22Rv1 (cell line): Measurements from ENCODE around the gene PDCL3.

Experiments
- ZFX ChIP-seq: fragments of 450-650 bp; IDR thresholded peaks from 2 replicates; pipeline ENCODE4 v1.6.1; 2017; ENCODE audit warnings: antibody characterized with exemption, borderline replicate concordance
- TF ChIP-seq, protein P1 (sequence below): fragments of 450-650 bp; IDR thresholded peaks from 2 replicates; pipeline ENCODE4 v1.5.1; 2017; ENCODE audit warnings: mild to moderate bottlenecking

DNA sequence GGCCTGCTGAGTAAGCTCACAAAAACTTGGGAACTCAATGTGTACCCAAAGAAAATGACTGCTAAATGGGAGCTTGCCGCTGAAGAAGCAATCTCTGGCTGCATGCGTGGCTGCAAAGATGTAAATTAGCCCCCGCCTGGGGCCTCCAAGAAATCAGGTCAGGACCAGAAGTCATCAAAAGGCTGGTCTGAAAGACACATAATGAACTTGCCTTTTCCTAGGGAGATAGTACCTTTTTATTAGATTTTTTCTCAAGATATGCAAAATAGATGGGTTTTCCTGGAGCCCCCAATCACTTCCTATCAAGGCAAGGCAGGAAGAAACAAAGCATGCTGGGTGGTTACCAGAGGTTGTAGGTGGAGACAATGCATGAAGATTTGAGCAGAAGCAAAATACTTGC, 38.9 kb downstream of the PDCL3 start:
- TF ChIP-seq, protein P1, sequence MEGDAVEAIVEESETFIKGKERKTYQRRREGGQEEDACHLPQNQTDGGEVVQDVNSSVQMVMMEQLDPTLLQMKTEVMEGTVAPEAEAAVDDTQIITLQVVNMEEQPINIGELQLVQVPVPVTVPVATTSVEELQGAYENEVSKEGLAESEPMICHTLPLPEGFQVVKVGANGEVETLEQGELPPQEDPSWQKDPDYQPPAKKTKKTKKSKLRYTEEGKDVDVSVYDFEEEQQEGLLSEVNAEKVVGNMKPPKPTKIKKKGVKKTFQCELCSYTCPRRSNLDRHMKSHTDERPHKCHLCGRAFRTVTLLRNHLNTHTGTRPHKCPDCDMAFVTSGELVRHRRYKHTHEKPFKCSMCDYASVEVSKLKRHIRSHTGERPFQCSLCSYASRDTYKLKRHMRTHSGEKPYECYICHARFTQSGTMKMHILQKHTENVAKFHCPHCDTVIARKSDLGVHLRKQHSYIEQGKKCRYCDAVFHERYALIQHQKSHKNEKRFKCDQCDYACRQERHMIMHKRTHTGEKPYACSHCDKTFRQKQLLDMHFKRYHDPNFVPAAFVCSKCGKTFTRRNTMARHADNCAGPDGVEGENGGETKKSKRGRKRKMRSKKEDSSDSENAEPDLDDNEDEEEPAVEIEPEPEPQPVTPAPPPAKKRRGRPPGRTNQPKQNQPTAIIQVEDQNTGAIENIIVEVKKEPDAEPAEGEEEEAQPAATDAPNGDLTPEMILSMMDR, result no peak
- TF ChIP-seq ZFX, result no peak
